ENCODE data around the gene ALDOA. TPM values are rescaled to one million over a fixed set of nuclear protein-coding genes. Genes with fewer than 3 reads are reported as not detected.

ALDOA gene
- total and polyA plus RNA-seq, 10 of the 15 experiments (the other 5 are each of a cell fraction or from before 2014, with no cell fraction given) = 218 to 2,339 (median 1,095) TPM

GRCh38 chr16:30046588-30046987, 19.0 kb upstream of the ALDOA start:
- in situ Hi-C loops (cut with MboI) = no loop called here
- no peak overlapping the region for H3K4me2 ChIP-seq (ENCODE audit: control insufficient read depth, insufficient read depth)
- ATAC-seq = no peak

More at GRCh38 chr16:30046588-30046987, 19.0 kb upstream of the ALDOA start:
- no peak for TF ChIP-seq PAX5 (IDR thresholded peaks at IDR 0.05; ENCODE audit: borderline replicate concordance, low read depth, low read length)
- no peak for TF ChIP-seq KDM1A (IDR thresholded peaks at IDR 0.05; ENCODE audit: borderline replicate concordance)
- TF ChIP-seq PRDM15 (CRISPR knock-in tag; IDR thresholded peaks at IDR 0.05) = no peak
- TF ChIP-seq RBBP5 (conservative IDR thresholded peaks at IDR 0.05) = no peak
- no peak for TF ChIP-seq SP1 (IDR thresholded peaks at IDR 0.05; ENCODE audit: low read depth, low read length)
- TF ChIP-seq EP300 (IDR thresholded peaks at IDR 0.05; ENCODE audit: borderline replicate concordance in 1 of 2, control insufficient read depth in 1 of 2, low read depth in 2 of 2, low read length in 2 of 2) = no peak
- POLR2A ChIA-PET = no interaction called here
- no TSS peak for BruUV-seq (replicated peaks)
- SMC1A ChIA-PET (ENCODE audit: uncharacterized antibody, unreplicated experiment) = no interaction called here
- FAIRE-seq (no peak), DNase-seq (ENCODE audit: low read depth, low spot score) (no peak)
- no peaks in the 10 kb centered on the region for H4K20me1 ChIP-seq (ENCODE audit: control insufficient read depth, insufficient read depth)
- intact Hi-C loops (cut with micrococcal nuclease; ENCODE audit: unreplicated experiment) = no loop called here
- no peak overlapping the region for H3K27ac ChIP-seq (ENCODE audit: control insufficient read depth, insufficient read depth)
- H3K4me1 ChIP-seq (ENCODE audit: control insufficient read depth, insufficient read depth, low read length) = no peaks in the 10 kb centered on the region
- WGBS (ENCODE audit: insufficient coverage, insufficient replicate concordance, low lambda C conversion rate, missing lambda C conversion rate) = 91% methylated on average over 1 of the region's 1 CpG
- H2AFZ ChIP-seq (ENCODE audit: control insufficient read depth, low read depth, low read length) = no peak overlapping the region
- no peak overlapping the region for H3K9ac ChIP-seq (ENCODE audit: control insufficient read depth, insufficient read depth, low read length)
- no peaks in the 10 kb centered on the region for H3K27me3 ChIP-seq (replicated peaks in 1 of 2; ENCODE audit: control insufficient read depth in 2 of 2, insufficient read depth in 2 of 2, low read length in 1 of 2)
- no peak overlapping the region for H3K4me3 ChIP-seq
- RAD21 ChIA-PET (ENCODE audit: unreplicated experiment) = no interaction called here
- CTCF ChIA-PET = no interaction called here
- no peaks in the 10 kb centered on the region for H3K36me3 ChIP-seq (ENCODE audit: control insufficient read depth in 2 of 2, insufficient read depth in 2 of 2, low read length in 1 of 2)
- H3K9me3 ChIP-seq (replicated peaks; ENCODE audit: control insufficient read depth, insufficient read depth, low read length) = no peaks in the 10 kb centered on the region
- H3K79me2 ChIP-seq (ENCODE audit: control insufficient read depth, insufficient read depth, low read length) = no peaks in the 10 kb centered on the region

All from GM12878 (cell line).